LNCAP (cell line): Measurements from ENCODE around the gene RGS5.

Source experiments
- CTCF ChIP-seq: fragments of 450-650 bp; IDR thresholded peaks from 2 replicates; pipeline ENCODE4 v1.5.1; 2017; ENCODE audit warnings: mild to moderate bottlenecking

Gene RGS5

GRCh38 chr1:163176797-163177196 lies 25.9 kb downstream of the RGS5 start:
- no peak for TF ChIP-seq CTCF

DNA sequence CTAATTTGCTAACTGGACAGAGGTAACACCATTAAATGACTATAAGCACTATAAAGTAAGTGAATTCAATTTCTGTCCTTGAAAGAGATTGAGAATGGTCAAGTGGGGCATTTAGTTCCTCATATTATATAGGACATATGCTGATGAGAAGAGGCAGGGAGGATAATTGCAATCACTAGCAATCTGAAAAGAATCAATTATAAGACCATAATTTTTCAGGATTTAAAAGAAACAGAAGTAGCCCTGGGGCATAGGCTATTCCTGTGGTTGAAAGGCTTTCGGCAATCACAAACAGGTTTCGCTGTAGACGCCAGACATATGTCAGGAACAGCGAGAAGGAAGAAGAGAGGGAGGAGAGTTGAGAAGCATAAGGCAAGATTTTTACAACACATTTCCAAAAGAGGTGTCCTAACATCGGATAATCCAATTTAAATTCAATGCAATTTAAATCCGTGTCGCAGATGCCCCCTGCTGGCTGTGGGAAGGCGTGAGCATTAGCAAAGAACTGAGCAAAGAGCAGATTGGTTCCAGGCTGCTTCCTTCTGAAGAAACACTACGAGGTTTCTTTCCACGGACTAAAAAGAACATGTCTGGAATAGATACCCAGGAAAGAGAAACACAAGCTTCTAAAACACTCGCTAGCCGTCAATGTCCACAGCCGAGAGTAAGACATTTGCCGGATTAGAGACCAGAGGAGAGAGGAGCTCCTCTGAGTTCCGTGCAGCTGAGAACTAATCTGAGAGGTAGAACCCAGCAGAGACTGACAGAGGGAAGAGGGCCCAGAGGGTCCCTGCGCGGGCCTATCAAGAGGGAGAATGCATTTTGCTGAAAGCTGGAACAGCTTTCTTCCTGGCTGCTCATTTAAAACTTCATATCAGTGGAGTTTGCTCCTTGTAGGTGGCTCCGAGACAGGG lies 27.9 kb downstream of the RGS5 start:
- peak; percentile 97 for TF ChIP-seq CTCF

- TF ChIP-seq CTCF, result no peak
Observed at GRCh38 chr1:163173121-163173520, 29.6 kb downstream of the RGS5 start.

DNA sequence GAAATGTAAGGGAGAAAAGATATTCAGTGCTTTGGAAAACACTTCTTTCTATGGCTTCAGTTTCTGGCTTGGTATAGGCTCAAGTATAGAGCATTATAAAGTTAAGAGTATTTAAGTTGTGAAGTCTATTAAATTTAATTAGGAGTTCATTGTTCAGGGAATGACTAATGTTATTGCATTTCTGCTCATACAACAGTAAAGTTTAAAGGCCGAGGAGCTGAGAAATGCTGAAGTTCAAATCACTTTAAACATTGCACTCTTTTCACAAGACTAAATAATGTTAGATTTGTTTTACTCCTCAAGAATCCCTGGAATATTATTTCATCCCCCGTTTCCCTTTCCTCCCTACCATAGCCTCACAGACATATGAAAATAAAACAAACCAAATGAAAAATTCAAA lies 30.1 kb downstream of the RGS5 start:
- TF ChIP-seq CTCF, result no peak

GRCh38 chr1:163171826-163172225 lies 30.9 kb downstream of the RGS5 start:
- TF ChIP-seq CTCF, result no peak

GRCh38 chr1:163170975-163171676 lies 31.6 kb downstream of the RGS5 start:
- peak; percentile 48 for TF ChIP-seq CTCF

- no peak for TF ChIP-seq CTCF
Observed at GRCh38 chr1:163170331-163170730, 32.4 kb downstream of the RGS5 start.
